GM23338 (cell line): ENCODE measurements around the gene ACTA2. TPM values are rescaled to one million over a fixed set of nuclear protein-coding genes. Genes with fewer than 3 reads are reported as not detected.

Source experiments
- ATAC-seq: fragments of 200-7000 bp; cut with Tn5 transposase; 3 replicates; pipeline ENCODE4 v1.9.1; 2020
- DNase-seq: peaks from one replicate; pipeline ENCODE4 v3.0.0-alpha.2; 2015; ENCODE audit warnings: low spot score
- H2AFZ ChIP-seq: fragments of 200-600 bp; sonication (generic); 2 replicates; pipeline ENCODE4 v1.8.0; 2016; ENCODE audit warnings: antibody characterized with exemption, mild to moderate bottlenecking, moderate library complexity
- H3F3A ChIP-seq: fragments of 200-600 bp; sonication (generic); replicated peaks from 2 replicates; pipeline ENCODE4 v1.8.0; 2017; ENCODE audit warnings: antibody characterized with exemption, mixed run types, low read depth
- H3K27ac ChIP-seq: fragments of 200-600 bp; sonication (generic); 2 replicates; pipeline ENCODE4 v1.6.1; 2016; ENCODE audit warnings: low read depth
- H3K27me3 ChIP-seq: fragments of 200-600 bp; sonication (generic); 2 replicates; pipeline ENCODE4 v1.8.0; 2016; ENCODE audit warnings: mild to moderate bottlenecking, mixed run types, moderate library complexity; ENCODE audit not compliant: insufficient read depth
- H3K36me3 ChIP-seq: fragments of 200-600 bp; sonication (generic); 2 replicates; pipeline ENCODE4 v1.8.0; 2016; ENCODE audit warnings: mild to moderate bottlenecking; ENCODE audit not compliant: insufficient read depth
- H3K4me1 ChIP-seq: fragments of 200-600 bp; sonication (generic); 2 replicates; pipeline ENCODE4 v1.8.0; 2016; ENCODE audit warnings: mild to moderate bottlenecking, moderate library complexity; ENCODE audit not compliant: insufficient read depth
- H3K4me2 ChIP-seq: fragments of 200-600 bp; sonication (generic); 2 replicates; pipeline ENCODE4 v1.7.1; 2017; ENCODE audit warnings: mixed run types
- H3K4me3 ChIP-seq: fragments of 200-600 bp; sonication (generic); 2 replicates; pipeline ENCODE4 v1.6.1; 2016; ENCODE audit warnings: mixed run types
- H3K79me2 ChIP-seq: fragments of 200-600 bp; sonication (generic); replicated peaks from 2 replicates; pipeline ENCODE4 v1.8.0; 2017; ENCODE audit warnings: mild to moderate bottlenecking; ENCODE audit not compliant: insufficient read depth
- H3K9me2 ChIP-seq: fragments of 200-600 bp; sonication (generic); 2 replicates; pipeline ENCODE4 v1.8.0; 2017; ENCODE audit not compliant: insufficient read depth
- H4K20me1 ChIP-seq: fragments of 200-600 bp; sonication (generic); replicated peaks from 2 replicates; pipeline ENCODE4 v1.8.0; 2017; ENCODE audit warnings: mild to moderate bottlenecking; ENCODE audit not compliant: insufficient read depth
- H3K27ac Mint-ChIP-seq: 2 replicates; pipeline ENCODE4 v1.8.0; 2020; ENCODE audit warnings: inconsistent platforms, mild to moderate bottlenecking, moderate library complexity, mixed read lengths
- H3K27me3 Mint-ChIP-seq: 3 replicates; pipeline ENCODE4 v1.8.0; 2022; ENCODE audit warnings: low read depth, mild to moderate bottlenecking, moderate library complexity, mixed read lengths, inconsistent platforms; ENCODE audit not compliant: insufficient read depth, poor library complexity
- H3K36me3 Mint-ChIP-seq: 3 replicates; pipeline ENCODE4 v1.8.0; 2021; ENCODE audit warnings: low read depth, mild to moderate bottlenecking, inconsistent platforms, moderate library complexity, mixed read lengths
- H3K4me1 Mint-ChIP-seq: 3 replicates; pipeline ENCODE4 v1.8.0; 2020; ENCODE audit warnings: mild to moderate bottlenecking, inconsistent platforms, mixed read lengths
- H3K4me3 Mint-ChIP-seq: 3 replicates; pipeline ENCODE4 v1.8.0; 2021; ENCODE audit warnings: moderate library complexity, mild to moderate bottlenecking, inconsistent platforms, mixed read lengths
- H3K9me3 Mint-ChIP-seq: 3 replicates; pipeline ENCODE4 v1.8.0; 2020; ENCODE audit warnings: moderate library complexity, mild to moderate bottlenecking, inconsistent platforms, mixed read lengths
- CREB1 ChIP-seq: fragments of 250-450 bp; sonication (Bioruptor Pico); IDR thresholded peaks from 2 replicates; pipeline ENCODE4 v1.5.0; 2020; ENCODE audit warnings: low read depth, mild to moderate bottlenecking, moderate library complexity
- CTCF ChIP-seq, 2 experiments: fragments of 200-600 bp in 1 of 2; sonication (generic) in 1 of 2; conservative IDR thresholded peaks; 2 replicates each; pipeline versions ENCODE4 v1.5.1 to v1.6.1; 2016 to 2017; ENCODE audit warnings: antibody characterized with exemption in 2 of 2, low read depth in 2 of 2, mild to moderate bottlenecking in 2 of 2, moderate library complexity in 1 of 2
- JUNB ChIP-seq: IDR thresholded peaks from one replicate; pipeline ENCODE4 v1.6.1; 2016; ENCODE audit warnings: antibody characterized with exemption; ENCODE audit not compliant: unreplicated experiment
- POLR2AphosphoS5 ChIP-seq: IDR thresholded peaks from 2 replicates; pipeline ENCODE4 v1.6.1; 2016; ENCODE audit warnings: antibody characterized with exemption, low read depth
- STAT1 ChIP-seq: IDR thresholded peaks from one replicate; pipeline ENCODE4 v1.6.1; 2016; ENCODE audit warnings: antibody characterized with exemption; ENCODE audit not compliant: unreplicated experiment
- ZNF114 ChIP-seq: fragments of 250-450 bp; sonication (Bioruptor Pico); IDR thresholded peaks from 2 replicates; pipeline ENCODE4 v1.5.0; 2020; ENCODE audit warnings: mild to moderate bottlenecking, moderate library complexity
- ZNF331 ChIP-seq: fragments of 250-450 bp; sonication (Bioruptor Pico); IDR thresholded peaks from 2 replicates; pipeline ENCODE4 v1.5.0; 2020; ENCODE audit warnings: low read depth, mild to moderate bottlenecking, moderate library complexity
- polyA plus RNA-seq: library from polyadenylated mRNA; unstranded; fragments of >200 nt; fragmentation: Nextera tagmentation; extraction: Ambion mirVana; gene quantifications from 2 replicates; pipeline ENCODE4 v1.2.1, GENCODE V29; 2016
- total RNA-seq: library from RNA; depleted of rRNA; stranded (reverse); fragments of >200 nt; shearing (Covaris generic); gene quantifications from 2 replicates; pipeline ENCODE4 v1.2.3, GENCODE V29; 2014
- TF ChIP-seq, protein P1 (sequence below): IDR thresholded peaks from one replicate; pipeline ENCODE4 v1.6.1; 2018; ENCODE audit warnings: antibody characterized with exemption; ENCODE audit not compliant: unreplicated experiment

The ACTA2 gene
- total and polyA plus RNA-seq, 2 experiments from 2014 or later = 3.4 to 9.4 TPM

DNA sequence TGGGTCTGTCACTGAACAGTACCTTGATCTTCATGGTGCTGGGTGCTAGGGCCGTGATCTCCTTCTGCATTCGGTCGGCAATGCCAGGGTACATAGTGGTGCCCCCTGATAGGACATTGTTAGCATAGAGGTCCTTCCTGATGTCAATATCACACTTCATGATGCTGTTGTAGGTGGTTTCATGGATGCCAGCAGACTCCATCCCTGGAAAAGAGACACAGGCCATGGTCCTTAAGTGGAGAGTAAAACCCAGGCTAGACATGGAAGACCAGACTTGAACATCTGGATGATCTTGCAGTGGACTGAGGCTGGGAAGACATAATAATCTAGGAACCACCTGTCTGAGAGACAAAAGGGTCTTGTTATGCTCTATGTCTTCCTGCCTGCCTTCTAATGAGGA, 14.5 kb downstream of the ACTA2 start:
- no peaks in the 10 kb centered on the region for H3K9me2 ChIP-seq
- no peaks in the 10 kb centered on the region for H4K20me1 ChIP-seq
- H3K27ac Mint-ChIP-seq = no peak overlapping the region
- H3K4me2 ChIP-seq = no peak overlapping the region
- no peaks in the 10 kb centered on the region for H3F3A ChIP-seq
- no peak overlapping the region for H3K4me3 ChIP-seq
- H3K27ac ChIP-seq = no peak overlapping the region
- no peak for ATAC-seq
- no peaks in the 10 kb centered on the region for H3K9me3 Mint-ChIP-seq
- H3K4me3 Mint-ChIP-seq = no peak overlapping the region
- H3K4me1 ChIP-seq = 0 out of 2 replicates have a peak, but pooled peaks cover 4% of the 10 kb centered on the region
- H3K27me3 Mint-ChIP-seq = peaks cover 3% of the 10 kb centered on the region
- DNase-seq = no peak
- no peaks in the 10 kb centered on the region for H3K36me3 Mint-ChIP-seq
- TF ChIP-seq, protein P1, sequence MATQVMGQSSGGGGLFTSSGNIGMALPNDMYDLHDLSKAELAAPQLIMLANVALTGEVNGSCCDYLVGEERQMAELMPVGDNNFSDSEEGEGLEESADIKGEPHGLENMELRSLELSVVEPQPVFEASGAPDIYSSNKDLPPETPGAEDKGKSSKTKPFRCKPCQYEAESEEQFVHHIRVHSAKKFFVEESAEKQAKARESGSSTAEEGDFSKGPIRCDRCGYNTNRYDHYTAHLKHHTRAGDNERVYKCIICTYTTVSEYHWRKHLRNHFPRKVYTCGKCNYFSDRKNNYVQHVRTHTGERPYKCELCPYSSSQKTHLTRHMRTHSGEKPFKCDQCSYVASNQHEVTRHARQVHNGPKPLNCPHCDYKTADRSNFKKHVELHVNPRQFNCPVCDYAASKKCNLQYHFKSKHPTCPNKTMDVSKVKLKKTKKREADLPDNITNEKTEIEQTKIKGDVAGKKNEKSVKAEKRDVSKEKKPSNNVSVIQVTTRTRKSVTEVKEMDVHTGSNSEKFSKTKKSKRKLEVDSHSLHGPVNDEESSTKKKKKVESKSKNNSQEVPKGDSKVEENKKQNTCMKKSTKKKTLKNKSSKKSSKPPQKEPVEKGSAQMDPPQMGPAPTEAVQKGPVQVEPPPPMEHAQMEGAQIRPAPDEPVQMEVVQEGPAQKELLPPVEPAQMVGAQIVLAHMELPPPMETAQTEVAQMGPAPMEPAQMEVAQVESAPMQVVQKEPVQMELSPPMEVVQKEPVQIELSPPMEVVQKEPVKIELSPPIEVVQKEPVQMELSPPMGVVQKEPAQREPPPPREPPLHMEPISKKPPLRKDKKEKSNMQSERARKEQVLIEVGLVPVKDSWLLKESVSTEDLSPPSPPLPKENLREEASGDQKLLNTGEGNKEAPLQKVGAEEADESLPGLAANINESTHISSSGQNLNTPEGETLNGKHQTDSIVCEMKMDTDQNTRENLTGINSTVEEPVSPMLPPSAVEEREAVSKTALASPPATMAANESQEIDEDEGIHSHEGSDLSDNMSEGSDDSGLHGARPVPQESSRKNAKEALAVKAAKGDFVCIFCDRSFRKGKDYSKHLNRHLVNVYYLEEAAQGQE = no peak
- no peak for TF ChIP-seq ZNF331 (CRISPR knock-in tag)
- TF ChIP-seq CTCF (conservative IDR thresholded peaks at IDR 0.05; ENCODE audit: low read depth in 2 of 2) = no peak
- no peak for TF ChIP-seq POLR2AphosphoS5
- TF ChIP-seq CREB1 (CRISPR knock-in tag) = no peak
- no peak for TF ChIP-seq STAT1
- no peak for TF ChIP-seq ZNF114 (CRISPR knock-in tag)
- H3K79me2 ChIP-seq = no peaks in the 10 kb centered on the region
- H3K27me3 ChIP-seq = no peaks in the 10 kb centered on the region
- H3K4me1 Mint-ChIP-seq = peaks cover 4% of the 10 kb centered on the region
- H2AFZ ChIP-seq = no peak overlapping the region
- H3K36me3 ChIP-seq = no peaks in the 10 kb centered on the region

- Histone ChIP-seq H4K20me1 (no peaks in the 10 kb centered on the region), H3F3A (no peaks in the 10 kb centered on the region), H3K4me3 (no peak overlapping the region), H3K9me2 (no peaks in the 10 kb centered on the region), H3K79me2 (no peaks in the 10 kb centered on the region), H2AFZ (no peak overlapping the region), H3K4me1 (peaks cover 7% of the 10 kb centered on the region; the same call in 1 of the 2 replicates), H3K27ac (no peak overlapping the region), H3K27me3 (no peaks in the 10 kb centered on the region), H3K36me3 (no peaks in the 10 kb centered on the region), H3K4me2 (no peak overlapping the region)
- peaks cover 7% of the 10 kb centered on the region for H3K27me3 Mint-ChIP-seq
- peaks cover 8% of the 10 kb centered on the region for H3K4me1 Mint-ChIP-seq
- H3K27ac Mint-ChIP-seq = no peak overlapping the region
- no peaks in the 10 kb centered on the region for H3K36me3 Mint-ChIP-seq
- TF ChIP-seq JUNB (no peak), POLR2AphosphoS5 (no peak), STAT1 (no peak), ZNF331 (CRISPR knock-in tag) (no peak)
- H3K9me3 Mint-ChIP-seq = no peaks in the 10 kb centered on the region
- ATAC-seq = no peak
- DNase-seq = no peak
- H3K4me3 Mint-ChIP-seq = no peak overlapping the region
Observed at GRCh38 chr10:88936656-88937055, 15.9 kb downstream of the ACTA2 start.
